ENCODE results near the gene GJD3. TPM values are rescaled to one million over a fixed set of nuclear protein-coding genes. Genes with fewer than 3 reads are reported as not detected.

The GJD3 gene
- total and polyA plus RNA-seq, 9 of the 15 experiments (the other 6 are each of a cell fraction or from before 2014, with no cell fraction given): 0.17 to 0.38 TPM; not detected in 7

DNA sequence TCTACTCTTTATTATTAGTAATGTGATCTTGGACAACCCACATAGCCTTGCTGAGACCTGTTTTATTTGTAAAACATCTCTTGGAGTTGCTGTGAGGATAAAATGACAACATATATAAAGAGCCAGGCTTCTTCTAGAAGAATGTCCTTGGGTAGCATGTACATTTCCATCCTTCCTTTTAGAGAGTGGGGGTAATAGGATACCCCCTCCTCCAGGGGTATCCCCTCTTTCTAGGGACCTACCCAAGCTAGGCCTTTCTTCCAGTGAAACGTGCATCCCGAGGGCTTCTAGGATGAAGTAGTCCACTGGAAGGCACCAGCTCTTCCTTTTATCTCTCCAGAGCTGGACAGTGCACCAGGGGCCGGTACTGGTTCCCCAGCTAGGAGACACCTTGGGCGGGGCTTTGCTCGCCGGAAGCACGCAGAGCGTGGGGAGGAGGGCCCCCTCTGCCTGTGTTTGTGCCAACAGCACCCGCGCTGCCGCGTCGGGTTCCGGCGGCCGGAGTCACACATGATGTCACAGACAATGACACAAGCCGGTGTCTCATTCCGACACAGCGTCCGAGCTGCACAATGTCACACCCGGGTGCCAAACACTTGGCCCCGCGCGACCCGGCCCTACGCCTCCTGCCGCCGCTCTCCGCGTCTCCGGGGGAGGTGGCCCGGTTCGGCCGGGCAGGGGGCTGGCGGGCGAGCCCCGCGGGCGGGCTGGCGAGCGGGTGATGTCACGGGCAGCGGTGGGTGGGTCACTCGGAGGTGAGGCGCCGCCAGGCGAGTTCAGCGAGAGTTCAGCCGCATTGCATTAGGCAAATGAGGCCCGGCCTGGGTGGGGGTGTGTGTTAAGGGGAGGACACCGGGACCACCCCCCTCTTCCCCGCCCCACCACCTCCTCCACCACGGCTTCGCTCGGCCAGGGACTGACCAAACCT is 23.4 kb downstream of the GJD3 start (continued):
- TF ChIP-seq KAT7 (CRISPR knock-in tag; IDR thresholded peaks at IDR 0.05; ENCODE audit: borderline replicate concordance) (peak; percentile 68; the same call in 1 of the 2 replicates), HSF4 (CRISPR knock-in tag; IDR thresholded peaks at IDR 0.05; ENCODE audit: borderline replicate concordance) (no peak), ZFP36 (IDR thresholded peaks at IDR 0.05; ENCODE audit: low read depth, low read length, partially characterized antibody) (no peak), TBL1XR1 (IDR thresholded peaks at IDR 0.05; ENCODE audit: low read length in 2 of 2) (peak in 1 of 2 experiments; percentile 78; a peak in 1 of 4 replicates), ETV1 (tag; conservative IDR thresholded peaks at IDR 0.05; ENCODE audit: low read depth) (peak; percentile 81), RBFOX2 (IDR thresholded peaks at IDR 0.05; ENCODE audit: low read depth, low read length) (peak; percentile 82), ZNF561 (CRISPR knock-in tag; conservative IDR thresholded peaks at IDR 0.05) (no peak), SOX6 (IDR thresholded peaks at IDR 0.05) (peak; percentile 53)
- TF ChIP-seq, protein P1, sequence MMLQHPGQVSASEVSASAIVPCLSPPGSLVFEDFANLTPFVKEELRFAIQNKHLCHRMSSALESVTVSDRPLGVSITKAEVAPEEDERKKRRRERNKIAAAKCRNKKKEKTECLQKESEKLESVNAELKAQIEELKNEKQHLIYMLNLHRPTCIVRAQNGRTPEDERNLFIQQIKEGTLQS (IDR thresholded peaks at IDR 0.05): peak; percentile 75
- TF ChIP-seq, protein P1 (CRISPR knock-in tag; conservative IDR thresholded peaks at IDR 0.05): peak; percentile 82
- TF ChIP-seq, protein P2, sequence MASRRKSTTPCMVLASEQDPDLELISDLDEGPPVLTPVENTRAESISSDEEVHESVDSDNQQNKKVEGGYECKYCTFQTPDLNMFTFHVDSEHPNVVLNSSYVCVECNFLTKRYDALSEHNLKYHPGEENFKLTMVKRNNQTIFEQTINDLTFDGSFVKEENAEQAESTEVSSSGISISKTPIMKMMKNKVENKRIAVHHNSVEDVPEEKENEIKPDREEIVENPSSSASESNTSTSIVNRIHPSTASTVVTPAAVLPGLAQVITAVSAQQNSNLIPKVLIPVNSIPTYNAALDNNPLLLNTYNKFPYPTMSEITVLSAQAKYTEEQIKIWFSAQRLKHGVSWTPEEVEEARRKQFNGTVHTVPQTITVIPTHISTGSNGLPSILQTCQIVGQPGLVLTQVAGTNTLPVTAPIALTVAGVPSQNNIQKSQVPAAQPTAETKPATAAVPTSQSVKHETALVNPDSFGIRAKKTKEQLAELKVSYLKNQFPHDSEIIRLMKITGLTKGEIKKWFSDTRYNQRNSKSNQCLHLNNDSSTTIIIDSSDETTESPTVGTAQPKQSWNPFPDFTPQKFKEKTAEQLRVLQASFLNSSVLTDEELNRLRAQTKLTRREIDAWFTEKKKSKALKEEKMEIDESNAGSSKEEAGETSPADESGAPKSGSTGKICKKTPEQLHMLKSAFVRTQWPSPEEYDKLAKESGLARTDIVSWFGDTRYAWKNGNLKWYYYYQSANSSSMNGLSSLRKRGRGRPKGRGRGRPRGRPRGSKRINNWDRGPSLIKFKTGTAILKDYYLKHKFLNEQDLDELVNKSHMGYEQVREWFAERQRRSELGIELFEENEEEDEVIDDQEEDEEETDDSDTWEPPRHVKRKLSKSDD (conservative IDR thresholded peaks at IDR 0.05; ENCODE audit: low read length): no peak
- TF ChIP-seq, protein P3, sequence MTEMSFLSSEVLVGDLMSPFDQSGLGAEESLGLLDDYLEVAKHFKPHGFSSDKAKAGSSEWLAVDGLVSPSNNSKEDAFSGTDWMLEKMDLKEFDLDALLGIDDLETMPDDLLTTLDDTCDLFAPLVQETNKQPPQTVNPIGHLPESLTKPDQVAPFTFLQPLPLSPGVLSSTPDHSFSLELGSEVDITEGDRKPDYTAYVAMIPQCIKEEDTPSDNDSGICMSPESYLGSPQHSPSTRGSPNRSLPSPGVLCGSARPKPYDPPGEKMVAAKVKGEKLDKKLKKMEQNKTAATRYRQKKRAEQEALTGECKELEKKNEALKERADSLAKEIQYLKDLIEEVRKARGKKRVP (CRISPR knock-in tag; IDR thresholded peaks at IDR 0.05): no peak
- TF ChIP-seq, protein P4, sequence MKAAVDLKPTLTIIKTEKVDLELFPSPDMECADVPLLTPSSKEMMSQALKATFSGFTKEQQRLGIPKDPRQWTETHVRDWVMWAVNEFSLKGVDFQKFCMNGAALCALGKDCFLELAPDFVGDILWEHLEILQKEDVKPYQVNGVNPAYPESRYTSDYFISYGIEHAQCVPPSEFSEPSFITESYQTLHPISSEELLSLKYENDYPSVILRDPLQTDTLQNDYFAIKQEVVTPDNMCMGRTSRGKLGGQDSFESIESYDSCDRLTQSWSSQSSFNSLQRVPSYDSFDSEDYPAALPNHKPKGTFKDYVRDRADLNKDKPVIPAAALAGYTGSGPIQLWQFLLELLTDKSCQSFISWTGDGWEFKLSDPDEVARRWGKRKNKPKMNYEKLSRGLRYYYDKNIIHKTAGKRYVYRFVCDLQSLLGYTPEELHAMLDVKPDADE (conservative IDR thresholded peaks at IDR 0.05; ENCODE audit: control insufficient read depth, low read depth, low read length): 0 out of 2 replicates have a peak, but pooled peaks have one; percentile 5
- TF ChIP-seq, protein P5, sequence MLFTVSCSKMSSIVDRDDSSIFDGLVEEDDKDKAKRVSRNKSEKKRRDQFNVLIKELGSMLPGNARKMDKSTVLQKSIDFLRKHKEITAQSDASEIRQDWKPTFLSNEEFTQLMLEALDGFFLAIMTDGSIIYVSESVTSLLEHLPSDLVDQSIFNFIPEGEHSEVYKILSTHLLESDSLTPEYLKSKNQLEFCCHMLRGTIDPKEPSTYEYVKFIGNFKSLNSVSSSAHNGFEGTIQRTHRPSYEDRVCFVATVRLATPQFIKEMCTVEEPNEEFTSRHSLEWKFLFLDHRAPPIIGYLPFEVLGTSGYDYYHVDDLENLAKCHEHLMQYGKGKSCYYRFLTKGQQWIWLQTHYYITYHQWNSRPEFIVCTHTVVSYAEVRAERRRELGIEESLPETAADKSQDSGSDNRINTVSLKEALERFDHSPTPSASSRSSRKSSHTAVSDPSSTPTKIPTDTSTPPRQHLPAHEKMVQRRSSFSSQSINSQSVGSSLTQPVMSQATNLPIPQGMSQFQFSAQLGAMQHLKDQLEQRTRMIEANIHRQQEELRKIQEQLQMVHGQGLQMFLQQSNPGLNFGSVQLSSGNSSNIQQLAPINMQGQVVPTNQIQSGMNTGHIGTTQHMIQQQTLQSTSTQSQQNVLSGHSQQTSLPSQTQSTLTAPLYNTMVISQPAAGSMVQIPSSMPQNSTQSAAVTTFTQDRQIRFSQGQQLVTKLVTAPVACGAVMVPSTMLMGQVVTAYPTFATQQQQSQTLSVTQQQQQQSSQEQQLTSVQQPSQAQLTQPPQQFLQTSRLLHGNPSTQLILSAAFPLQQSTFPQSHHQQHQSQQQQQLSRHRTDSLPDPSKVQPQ (CRISPR knock-in tag; IDR thresholded peaks at IDR 0.05; ENCODE audit: borderline replicate concordance): no peak
- TF ChIP-seq, protein P6, sequence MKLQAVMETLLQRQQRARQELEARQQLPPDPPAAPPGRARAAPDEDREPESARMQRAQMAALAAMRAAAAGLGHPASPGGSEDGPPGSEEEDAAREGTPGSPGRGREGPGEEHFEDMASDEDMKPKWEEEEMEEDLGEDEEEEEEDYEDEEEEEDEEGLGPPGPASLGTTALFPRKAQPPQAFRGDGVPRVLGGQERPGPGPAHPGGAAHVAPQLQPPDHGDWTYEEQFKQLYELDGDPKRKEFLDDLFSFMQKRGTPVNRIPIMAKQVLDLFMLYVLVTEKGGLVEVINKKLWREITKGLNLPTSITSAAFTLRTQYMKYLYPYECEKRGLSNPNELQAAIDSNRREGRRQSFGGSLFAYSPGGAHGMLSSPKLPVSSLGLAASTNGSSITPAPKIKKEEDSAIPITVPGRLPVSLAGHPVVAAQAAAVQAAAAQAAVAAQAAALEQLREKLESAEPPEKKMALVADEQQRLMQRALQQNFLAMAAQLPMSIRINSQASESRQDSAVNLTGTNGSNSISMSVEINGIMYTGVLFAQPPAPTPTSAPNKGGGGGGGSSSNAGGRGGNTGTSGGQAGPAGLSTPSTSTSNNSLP (IDR thresholded peaks at IDR 0.05; ENCODE audit: borderline replicate concordance, low read depth, low read length): no peak

All from K562 (cell line).